ENCODE results near the gene SPATA6. TPM values are rescaled to one million over a fixed set of nuclear protein-coding genes. Genes with fewer than 3 reads are reported as not detected.

Gene SPATA6
- total and polyA plus RNA-seq, 2 experiments from 2014 or later = 10.6 to 13.3 TPM

- H3K36me3 Mint-ChIP-seq (ENCODE audit: low read depth) = peaks cover 5% of the 10 kb centered on the region; the same call in 1 of the 3 replicates
- H3K4me1 ChIP-seq (ENCODE audit: insufficient read depth) = no peaks in the 10 kb centered on the region
- H3K27me3 Mint-ChIP-seq (ENCODE audit: insufficient read depth, low read depth, poor library complexity) = no peaks in the 10 kb centered on the region
- H3K4me2 ChIP-seq = no peak overlapping the region
- no peaks in the 10 kb centered on the region for H3F3A ChIP-seq (replicated peaks; ENCODE audit: low read depth)
- no peak overlapping the region for H3K27ac Mint-ChIP-seq
- H4K20me1 ChIP-seq (replicated peaks; ENCODE audit: insufficient read depth) = no peaks in the 10 kb centered on the region
- no peaks in the 10 kb centered on the region for H3K27me3 ChIP-seq (ENCODE audit: insufficient read depth)
- DNase-seq (ENCODE audit: low spot score) (no peak), ATAC-seq (no peak)
- no peak for TF ChIP-seq CREB1 (CRISPR knock-in tag; IDR thresholded peaks at IDR 0.05; ENCODE audit: low read depth)
- no peak for TF ChIP-seq EZH2phosphoT487 (IDR thresholded peaks at IDR 0.05; ENCODE audit: unreplicated experiment)
- TF ChIP-seq CTCF (conservative IDR thresholded peaks at IDR 0.05; ENCODE audit: low read depth in 2 of 2) = no peak
- TF ChIP-seq NANOG (IDR thresholded peaks at IDR 0.05; ENCODE audit: borderline replicate concordance) = no peak
- no peak for TF ChIP-seq REST (IDR thresholded peaks at IDR 0.05; ENCODE audit: unreplicated experiment)
- TF ChIP-seq JUNB (IDR thresholded peaks at IDR 0.05; ENCODE audit: unreplicated experiment) = no peak
- no peak for TF ChIP-seq EZH2 (IDR thresholded peaks at IDR 0.05; ENCODE audit: low read depth, unreplicated experiment)
- no peak for TF ChIP-seq ZNF331 (CRISPR knock-in tag; IDR thresholded peaks at IDR 0.05; ENCODE audit: low read depth)
- no peak for TF ChIP-seq POLR2AphosphoS5 (IDR thresholded peaks at IDR 0.05; ENCODE audit: low read depth)
- no peak for TF ChIP-seq ZNF462 (CRISPR knock-in tag; IDR thresholded peaks at IDR 0.05)
- TF ChIP-seq STAT1 (IDR thresholded peaks at IDR 0.05; ENCODE audit: unreplicated experiment) = no peak
- no peak for TF ChIP-seq ZNF114 (CRISPR knock-in tag; IDR thresholded peaks at IDR 0.05)
- no peak for TF ChIP-seq ETS1 (IDR thresholded peaks at IDR 0.05)
- H3K4me1 Mint-ChIP-seq = no peaks in the 10 kb centered on the region
- H2AFZ ChIP-seq = no peak overlapping the region
- no peak overlapping the region for H3K27ac ChIP-seq (ENCODE audit: low read depth)
- no peaks in the 10 kb centered on the region for H3K36me3 ChIP-seq (ENCODE audit: insufficient read depth)
- H3K4me3 Mint-ChIP-seq = no peak overlapping the region
- H3K9me2 ChIP-seq (ENCODE audit: insufficient read depth) = no peaks in the 10 kb centered on the region
- no peaks in the 10 kb centered on the region for H3K79me2 ChIP-seq (replicated peaks; ENCODE audit: insufficient read depth)
- H3K9me3 Mint-ChIP-seq = peaks cover 5% of the 10 kb centered on the region; the same call in 2 of the 3 replicates
- H3K4me3 ChIP-seq = no peak overlapping the region
These were observed 127.6 kb downstream of the SPATA6 start for GRCh38 chr1:48344373-48344772.
